Body of pancreas (tissue), 4 donors: ENCODE results near the gene SPPL2C. TPM values are rescaled to one million over a fixed set of nuclear protein-coding genes. Genes with fewer than 3 reads are reported as not detected.

Source experiments
- ATAC-seq: fragments of 150-250 bp; one replicate; pipeline ENCODE4 v1.9.1; 2016
- DNase-seq, 4 donors: peaks; one replicate each; pipeline ENCODE4 v3.0.0-alpha.2; 2019
- H3K27ac ChIP-seq, 4 donors: fragments of 200-600 bp; sonication (generic); 1 replicate in 3 of 4; 2 replicates in 1 of 4; pipeline versions ENCODE4 v1.5.1 to v1.6.1; 2016 to 2019; ENCODE audit warnings: mild to moderate bottlenecking in 1 of 4, mixed read lengths in 1 of 4, moderate library complexity in 1 of 4
- H3K27me3 ChIP-seq, 2 donors: fragments of 200-600 bp; sonication (generic); one replicate each; pipeline ENCODE4 v1.6.0; 2016; ENCODE audit warnings: mild to moderate bottlenecking in 1 of 2
- H3K36me3 ChIP-seq, 2 donors: fragments of 200-600 bp; sonication (generic); replicated peaks in 1 of 2; 2 replicates each; pipeline ENCODE4 v1.5.1; 2016; ENCODE audit warnings: low read depth in 2 of 2; ENCODE audit not compliant: insufficient read depth in 1 of 2
- H3K4me1 ChIP-seq: fragments of 200-600 bp; sonication (generic); one replicate; pipeline ENCODE4 v1.6.0; 2016
- H3K4me3 ChIP-seq, 2 donors: fragments of 200-600 bp; sonication (generic); 1 replicate in 1 of 2; 2 replicates in 1 of 2; pipeline ENCODE4 v1.5.1; 2016 to 2019
- H3K9me3 ChIP-seq, 3 donors: fragments of 200-600 bp; sonication (generic); 1 replicate in 2 of 3; 2 replicates in 1 of 3; pipeline ENCODE4 v1.5.1; 2016
- CTCF ChIP-seq, 7 experiments: fragments of 450-650 bp in 4 of 7; fragments of 200-600 bp in 3 of 7; sonication (generic) in 3 of 7; IDR thresholded peaks; one replicate each; pipeline ENCODE4 v1.5.1; 2016 to 2019; ENCODE audit warnings: antibody characterized with exemption in 7 of 7
- POLR2A ChIP-seq, 3 donors: fragments of 450-650 bp; IDR thresholded peaks; one replicate each; pipeline ENCODE4 v1.6.1; 2016; ENCODE audit warnings: antibody characterized with exemption in 3 of 3, mild to moderate bottlenecking in 2 of 3
- WGBS, 2 donors: methylation state at CpG; one replicate each; pipeline ENCODE4 v1.1.5; 2017; 5-methylcytosine and 5-hydroxymethylcytosine counted together
- intact Hi-C: fragments of 100-400 bp; cut with DNase I; formaldehyde crosslinking; loops from one replicate; pipeline ENCODE4 v1.15.1; 2023
- total RNA-seq, 2 donors: library from RNA; depleted of rRNA; stranded (reverse); fragments of >200 nt; gene quantifications; one replicate each; pipeline ENCODE4 v1.1.0, GENCODE V29; 2016

Gene SPPL2C
- not detected for total RNA-seq

GRCh38 chr17:45844695-45845375, at the start of gene SPPL2C:
TSS of gene SPPL2C (plus strand) at chr17:45844881. CDS start at chr17:45844907, 26 bp downstream.
- no peak for ATAC-seq
- H3K27ac ChIP-seq: no peak within 1 kb of the TSS
- no peaks in the 10 kb centered on the region for H3K36me3 ChIP-seq
- H3K4me1 ChIP-seq: no peaks in the 10 kb centered on the region
- no peaks in the 10 kb centered on the region for H3K27me3 ChIP-seq
- no peaks in the 10 kb centered on the region for H3K9me3 ChIP-seq
- TF ChIP-seq CTCF (IDR thresholded peaks at IDR 0.05) (no peak), POLR2A (IDR thresholded peaks at IDR 0.05) (no peak)
- intact Hi-C loops: no loop called here
- no peak for DNase-seq
- whole genome bisulfite sequencing, 2 donors: 75 to 84% methylated on average over 9 to 25 of the region's 25 CpGs
- no peak within 1 kb of the TSS for H3K4me3 ChIP-seq

- DNase-seq (no peak), ATAC-seq (no peak)
- H3K4me1 ChIP-seq: no peaks in the 10 kb centered on the region
- TF ChIP-seq POLR2A (IDR thresholded peaks at IDR 0.05): no peak
- TF ChIP-seq CTCF (IDR thresholded peaks at IDR 0.05): no peak
- H3K9me3 ChIP-seq: no peaks in the 10 kb centered on the region
- intact Hi-C loops: no loop called here
- peaks cover 0 to 9% of the 10 kb centered on the region in 2 donors for H3K27me3 ChIP-seq
- WGBS, 2 donors: 26 to 31% methylated on average over 2 of the region's 2 CpGs
- no peaks in the 10 kb centered on the region for H3K36me3 ChIP-seq
- H3K4me3 ChIP-seq: no peak overlapping the region
- H3K27ac ChIP-seq: no peak overlapping the region
These were observed 43.9 kb upstream of the SPPL2C start for GRCh38 chr17:45800816-45801215.

GRCh38 chr17:45801421-45801820, 43.3 kb upstream of the SPPL2C start:
- DNase-seq (no peak), ATAC-seq (no peak)
- Histone ChIP-seq H3K27me3 (peaks cover 0 to 3% of the 10 kb centered on the region in 2 donors), H3K27ac (no peak overlapping the region), H3K4me3 (no peak overlapping the region), H3K9me3 (no peaks in the 10 kb centered on the region), H3K4me1 (no peaks in the 10 kb centered on the region), H3K36me3 (no peaks in the 10 kb centered on the region)
- intact Hi-C loops: no loop called here
- TF ChIP-seq CTCF (IDR thresholded peaks at IDR 0.05): no peak
- 67 to 69% methylated on average over 8 of the region's 8 CpGs for WGBS, 2 donors

GRCh38 chr17:45808845-45809244, 35.8 kb upstream of the SPPL2C start:
- no peak for TF ChIP-seq POLR2A (IDR thresholded peaks at IDR 0.05)
- no peak for TF ChIP-seq CTCF (IDR thresholded peaks at IDR 0.05)
- WGBS, 2 donors: 92 to 94% methylated on average over 1 of the region's 1 CpG
- Histone ChIP-seq H3K9me3 (no peaks in the 10 kb centered on the region), H3K4me1 (no peaks in the 10 kb centered on the region), H3K27ac (no peak overlapping the region), H3K36me3 (no peaks in the 10 kb centered on the region), H3K27me3 (no peaks in the 10 kb centered on the region), H3K4me3 (no peak overlapping the region)
- DNase-seq (no peak), ATAC-seq (no peak)
- intact Hi-C loops: no loop called here

- ATAC-seq: no peak
- 61 to 62% methylated on average over 15 of the region's 15 CpGs for WGBS, 2 donors
- Histone ChIP-seq H3K36me3 (no peaks in the 10 kb centered on the region), H3K27me3 (no peaks in the 10 kb centered on the region), H3K4me1 (no peaks in the 10 kb centered on the region), H3K27ac (no peak overlapping the region), H3K4me3 (no peak overlapping the region), H3K9me3 (no peaks in the 10 kb centered on the region)
- no peak for DNase-seq
- TF ChIP-seq CTCF (IDR thresholded peaks at IDR 0.05) (no peak), POLR2A (IDR thresholded peaks at IDR 0.05) (no peak)
- intact Hi-C loops: no loop called here
These were observed 35.2 kb upstream of the SPPL2C start for GRCh38 chr17:45809499-45809898.
